ENCODE measurements around the gene MBTPS1.
"Not testable (repeated sequence)": the region's sequence is repeated elsewhere in the genome, so short reads cannot be mapped to it uniquely, and the experiment has no call there.

The MBTPS1 gene

GRCh38 chr16:84137769-84138357 is 21.1 kb upstream of the MBTPS1 start:
- no peak overlapping the region for H3K4me3 ChIP-seq (ENCODE audit: low read depth, low read length)

- H3K4me3 ChIP-seq (ENCODE audit: low read depth, low read length), result no peak overlapping the region
These were observed 20.5 kb upstream of the MBTPS1 start for GRCh38 chr16:84137287-84137686.

GRCh38 chr16:84136331-84137125 is 19.8 kb upstream of the MBTPS1 start:
- no peak overlapping the region for H3K4me3 ChIP-seq (ENCODE audit: low read depth, low read length)

GRCh38 chr16:84132527-84133285 is 16.0 kb upstream of the MBTPS1 start:
- no peak overlapping the region for H3K4me3 ChIP-seq (ENCODE audit: low read depth, low read length)

GRCh38 chr16:84131117-84131516 is 14.4 kb upstream of the MBTPS1 start:
- no peak overlapping the region for H3K4me3 ChIP-seq (ENCODE audit: low read depth, low read length)

- H3K4me3 ChIP-seq (ENCODE audit: low read depth, low read length), result no peak overlapping the region
These were observed 7.7 kb upstream of the MBTPS1 start for GRCh38 chr16:84124257-84125073.

- H3K4me3 ChIP-seq (ENCODE audit: low read depth, low read length), result no peak overlapping the region
These were observed 4.3 kb upstream of the MBTPS1 start for GRCh38 chr16:84121007-84121406.

- no peak overlapping the region for H3K4me3 ChIP-seq (ENCODE audit: low read depth, low read length)
These were observed 3.3 kb upstream of the MBTPS1 start for GRCh38 chr16:84120023-84120422.

- H3K4me3 ChIP-seq (ENCODE audit: low read depth, low read length), result no peak overlapping the region
These were observed 2.6 kb upstream of the MBTPS1 start for GRCh38 chr16:84119368-84119767.

GRCh38 chr16:84118315-84118714 is 1.6 kb upstream of the MBTPS1 start:
- not testable (repeated sequence) for H3K4me3 ChIP-seq (ENCODE audit: low read depth, low read length)

GRCh38 chr16:84117494-84117843 is 727 bp upstream of the MBTPS1 start:
- peak overlapping the region; percentile 95 for H3K4me3 ChIP-seq (ENCODE audit: low read depth, low read length)

- H3K4me3 ChIP-seq (ENCODE audit: low read depth, low read length), result peak overlapping the region; percentile 95
These were observed 623 bp downstream of the MBTPS1 start for GRCh38 chr16:84115919-84116719.

- H3K4me3 ChIP-seq (ENCODE audit: low read depth, low read length), result not testable (repeated sequence)
These were observed 4.8 kb downstream of the MBTPS1 start for GRCh38 chr16:84111949-84112348.

GRCh38 chr16:84111525-84111924 is 5.2 kb downstream of the MBTPS1 start:
- no peak overlapping the region for H3K4me3 ChIP-seq (ENCODE audit: low read depth, low read length)

GRCh38 chr16:84110527-84110926 is 6.2 kb downstream of the MBTPS1 start:
- no peak overlapping the region for H3K4me3 ChIP-seq (ENCODE audit: low read depth, low read length)

- H3K4me3 ChIP-seq (ENCODE audit: low read depth, low read length), result no peak overlapping the region
These were observed 7.0 kb downstream of the MBTPS1 start for GRCh38 chr16:84109598-84110335.

- H3K4me3 ChIP-seq (ENCODE audit: low read depth, low read length), result no peak overlapping the region
These were observed 8.8 kb downstream of the MBTPS1 start for GRCh38 chr16:84107921-84108320.

- H3K4me3 ChIP-seq (ENCODE audit: low read depth, low read length), result no peak overlapping the region
These were observed 10.6 kb downstream of the MBTPS1 start for GRCh38 chr16:84105948-84106740.

- no peak overlapping the region for H3K4me3 ChIP-seq (ENCODE audit: low read depth, low read length)
These were observed 11.4 kb downstream of the MBTPS1 start for GRCh38 chr16:84105301-84105815.

Measured in iPS-11a (cell line).